ENCODE data around the gene SPEM3. TPM values are rescaled to one million over a fixed set of nuclear protein-coding genes. Genes with fewer than 3 reads are reported as not detected.

Gene SPEM3
- total and polyA plus RNA-seq, 2 of the 13 experiments (the other 11 are each of a cell fraction or from before 2014, with no cell fraction given), result not detected

DNA sequence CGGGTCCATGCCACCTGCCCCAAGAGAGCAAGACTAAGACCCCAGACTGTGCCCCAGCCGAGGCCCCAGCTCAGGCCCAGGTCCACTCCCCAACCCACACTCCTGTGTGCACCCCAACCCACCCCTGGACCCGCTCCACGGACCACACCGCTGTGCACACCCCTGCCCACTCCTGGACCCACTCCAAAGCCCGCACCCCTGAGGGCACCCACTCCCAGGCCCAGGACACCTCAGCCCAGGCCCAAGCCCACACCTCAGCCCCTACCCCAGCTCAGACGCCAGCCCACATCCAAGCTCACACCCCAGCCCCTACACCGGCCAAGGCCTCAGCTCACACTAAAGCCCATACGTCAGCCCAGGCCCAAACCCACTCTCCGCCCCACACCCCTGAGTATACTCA is 1.1 kb downstream of the SPEM3 start:
- H3K79me2 ChIP-seq (ENCODE audit: insufficient read depth, low read length), result no peaks in the 10 kb centered on the region
- FAIRE-seq, result no peak
- no peak overlapping the region for H3K27ac ChIP-seq (ENCODE audit: extremely low read length, insufficient read depth, low read length)
- intact Hi-C loops (cut with micrococcal nuclease; ENCODE audit: unreplicated experiment), result no loop called here
- no peak overlapping the region for H3K4me2 ChIP-seq (ENCODE audit: low read depth, low read length)
- no peak for DNase-seq (ENCODE audit: low spot score)
- ChIA-PET POLR2A (interaction anchor here (1.6 kb wide), 1 partner anchor 26 kb away, joined by 3 read pairs; the partner anchor contains the start of gene TMEM256), CTCF (ENCODE audit: low intra/inter-chr PET ratio, low total read pairs) (no interaction called here)
- no peak for ATAC-seq
- peaks cover 2 to 3% of the 10 kb centered on the region in 2 experiments; a peak in 3 of 5 replicates for H3K27me3 ChIP-seq (ENCODE audit: control insufficient read depth in 1 of 2, insufficient read depth in 2 of 2, low read length in 2 of 2)
- no peaks in the 10 kb centered on the region for H4K20me1 ChIP-seq (ENCODE audit: insufficient read depth, low read length)
- H3K4me3 ChIP-seq (replicated peaks in 1 of 3; ENCODE audit: insufficient read depth in 1 of 3, low read depth in 2 of 3, low read length in 3 of 3), result no peak overlapping the region
- no peak for TF ChIP-seq NCOA5 (CRISPR knock-in tag; IDR thresholded peaks at IDR 0.05)
- TF ChIP-seq NFE2L1 (CRISPR knock-in tag; IDR thresholded peaks at IDR 0.05; ENCODE audit: borderline replicate concordance), result no peak
- TF ChIP-seq SOX6 (IDR thresholded peaks at IDR 0.05), result no peak
- TF ChIP-seq SOX6 (CRISPR knock-in tag; IDR thresholded peaks at IDR 0.05), result no peak
- no peak for TF ChIP-seq SMARCE1 (IDR thresholded peaks at IDR 0.05; ENCODE audit: borderline replicate concordance)
- TF ChIP-seq, protein P1, sequence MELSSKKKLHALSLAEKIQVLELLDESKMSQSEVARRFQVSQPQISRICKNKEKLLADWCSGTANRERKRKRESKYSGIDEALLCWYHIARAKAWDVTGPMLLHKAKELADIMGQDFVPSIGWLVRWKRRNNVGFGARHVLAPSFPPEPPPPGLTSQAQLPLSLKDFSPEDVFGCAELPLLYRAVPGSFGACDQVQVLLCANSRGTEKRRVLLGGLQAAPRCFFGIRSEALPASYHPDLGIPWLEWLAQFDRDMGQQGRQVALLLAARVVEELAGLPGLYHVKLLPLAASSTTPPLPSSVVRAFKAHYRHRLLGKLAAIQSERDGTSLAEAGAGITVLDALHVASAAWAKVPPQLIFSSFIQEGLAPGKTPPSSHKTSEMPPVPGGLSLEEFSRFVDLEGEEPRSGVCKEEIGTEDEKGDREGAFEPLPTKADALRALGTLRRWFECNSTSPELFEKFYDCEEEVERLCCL (CRISPR knock-in tag; IDR thresholded peaks at IDR 0.05; ENCODE audit: borderline replicate concordance), result no peak
- no peak for TF ChIP-seq RNF219 (CRISPR knock-in tag; IDR thresholded peaks at IDR 0.05)
- TF ChIP-seq ZHX1 (CRISPR knock-in tag; IDR thresholded peaks at IDR 0.05; ENCODE audit: low read depth), result no peak
- TF ChIP-seq ZNF816 (CRISPR knock-in tag; IDR thresholded peaks at IDR 0.05; ENCODE audit: borderline replicate concordance), result no peak
- TF ChIP-seq GATAD1 (CRISPR knock-in tag; IDR thresholded peaks at IDR 0.05), result no peak
- TF ChIP-seq ZNF839 (CRISPR knock-in tag; IDR thresholded peaks at IDR 0.05; ENCODE audit: borderline replicate concordance), result no peak
- TF ChIP-seq POGZ (CRISPR knock-in tag; IDR thresholded peaks at IDR 0.05), result no peak
- TF ChIP-seq SP2 (CRISPR knock-in tag; IDR thresholded peaks at IDR 0.05), result no peak
- no peak for TF ChIP-seq MZF1 (CRISPR knock-in tag; IDR thresholded peaks at IDR 0.05; ENCODE audit: borderline replicate concordance)
- no peak for TF ChIP-seq YEATS2 (CRISPR knock-in tag; IDR thresholded peaks at IDR 0.05; ENCODE audit: borderline replicate concordance)
- TF ChIP-seq MXI1 (IDR thresholded peaks at IDR 0.05; ENCODE audit: borderline replicate concordance, low read depth, low read length), result no peak
- WGBS (ENCODE audit: low lambda C conversion rate), result 44% methylated on average over 7 of the region's 10 CpGs
- peaks cover 10% of the 10 kb centered on the region for H3K4me1 ChIP-seq (ENCODE audit: insufficient read depth, low read length)
- in situ Hi-C loops (cut with HindIII; ENCODE audit: extremely low pct_ligation_motif_present, low pct_unique_long_range_greater_than_20kb), result no loop called here
- no peaks in the 10 kb centered on the region for H3K36me3 ChIP-seq (replicated peaks in 1 of 2; ENCODE audit: control insufficient read depth in 1 of 2, insufficient read depth in 2 of 2, low read length in 2 of 2)
- no peaks in the 10 kb centered on the region for H3K9me3 ChIP-seq (ENCODE audit: low read length)
- no peak overlapping the region for H3K9ac ChIP-seq (ENCODE audit: insufficient read depth, low read depth, low read length)
- BruUV-seq (replicated peaks), result no TSS peak
- no peak overlapping the region for H2AFZ ChIP-seq (ENCODE audit: low read length)

All from HepG2 (cell line).